GM12874 (cell line): ENCODE results near the gene SMARCAD1.

Experiments used
- CTCF ChIP-seq: IDR thresholded peaks from 2 replicates; pipeline ENCODE4 v1.5.1; 2011; ENCODE audit warnings: low read depth, mild to moderate bottlenecking, control low read depth, low read length, moderate library complexity; ENCODE audit not compliant: insufficient read depth

The SMARCAD1 gene

GRCh38 chr4:94271248-94271647 lies 63.6 kb downstream of the SMARCAD1 start:
- no peak for TF ChIP-seq CTCF

- TF ChIP-seq CTCF: no peak
Observed at GRCh38 chr4:94274912-94275311, 67.2 kb downstream of the SMARCAD1 start.

- no peak for TF ChIP-seq CTCF
Observed at GRCh38 chr4:94276204-94276603, 68.5 kb downstream of the SMARCAD1 start.

GRCh38 chr4:94277534-94277933 lies 69.9 kb downstream of the SMARCAD1 start:
- no peak for TF ChIP-seq CTCF

- no peak for TF ChIP-seq CTCF
Observed at GRCh38 chr4:94278781-94279180, 71.1 kb downstream of the SMARCAD1 start.

GRCh38 chr4:94284889-94285288 lies 77.2 kb downstream of the SMARCAD1 start:
- TF ChIP-seq CTCF: no peak

GRCh38 chr4:94285666-94286065 lies 78.0 kb downstream of the SMARCAD1 start:
- TF ChIP-seq CTCF: no peak

GRCh38 chr4:94290245-94290644 lies 82.6 kb downstream of the SMARCAD1 start:
- no peak for TF ChIP-seq CTCF
